Ovary (tissue), 9 donors: ENCODE measurements around the gene OR56A1. TPM values are rescaled to one million over a fixed set of nuclear protein-coding genes. Genes with fewer than 3 reads are reported as not detected.

Experiments
- DNase-seq, 5 donors: peaks; one replicate each; pipeline ENCODE4 v3.0.0-alpha.2; 2019 to 2020
- H3K27ac ChIP-seq, 2 donors: fragments of 200-600 bp; one replicate each; pipeline versions ENCODE4 v1.5.1 to v1.8.0; 2019 to 2022
- H3K27me3 ChIP-seq: fragments of 200-600 bp; one replicate; pipeline ENCODE4 v1.8.0; 2022
- H3K36me3 ChIP-seq: fragments of 200-600 bp; sonication (generic); one replicate; pipeline ENCODE4 v1.5.1; 2019
- H3K4me1 ChIP-seq: one replicate; pipeline ENCODE4 v1.8.1; 2013; ENCODE audit warnings: mild to moderate bottlenecking, moderate library complexity; ENCODE audit not compliant: insufficient read depth
- H3K4me3 ChIP-seq: fragments of 200-600 bp; sonication (generic); one replicate; pipeline ENCODE4 v1.5.1; 2017
- H3K9me3 ChIP-seq, 2 donors: fragments of 200-600 bp in 1 of 2; sonication (generic) in 1 of 2; one replicate each; pipeline versions ENCODE4 v1.5.1 to v1.8.1; 2013 to 2019; ENCODE audit warnings: mild to moderate bottlenecking in 1 of 2, moderate library complexity in 1 of 2
- CTCF ChIP-seq, 3 donors: fragments of 450-650 bp in 2 of 3; fragments of 200-600 bp in 1 of 3; IDR thresholded peaks; one replicate each; pipeline versions ENCODE4 v1.5.1 to v1.8.0; 2016 to 2022; ENCODE audit warnings: antibody characterized with exemption in 3 of 3, mild to moderate bottlenecking in 1 of 3
- EP300 ChIP-seq: sonication (generic); formaldehyde crosslinking; IDR thresholded peaks from one replicate; pipeline ENCODE4 v1.6.1; 2017; ENCODE audit warnings: antibody characterized with exemption
- POLR2A ChIP-seq: fragments of 450-650 bp; IDR thresholded peaks from one replicate; pipeline ENCODE4 v1.6.1; 2017; ENCODE audit warnings: antibody characterized with exemption, mild to moderate bottlenecking, moderate library complexity
- WGBS, 3 donors: extraction: QIAGEN DNeasy Blood & Tissue Kit in 1 of 3; methylation state at CpG; one replicate each; pipeline versions ENCODE4 v1.1.5 to v1.1.7; 2013 to 2017; 5-methylcytosine and 5-hydroxymethylcytosine counted together
- intact Hi-C, 4 donors: fragments of 100-400 bp; cut with DNase I; formaldehyde crosslinking; loops; one replicate each; pipeline versions ENCODE4 v1.11.0 to v1.15.1; 2022 to 2023
- polyA plus RNA-seq, 2 donors: library from polyadenylated mRNA; stranded (reverse); fragments of 200-250 nt in 1 of 2; fragments of 350-450 nt in 1 of 2; fragmentation: Illumina TruSeq in 1 of 2; extraction: RNeasy Lipid Tissue Mini Kit (QIAGEN cat#74804) in 1 of 2; gene quantifications; one replicate each; pipeline ENCODE4 v1.2.3, GENCODE V29; 2013 to 2014
- total RNA-seq, 7 donors: library from RNA; depleted of rRNA in 2 of 7; stranded (reverse); fragments of >200 nt in 2 of 7; fragmentation: NEBNext Ultra II Directional in 3 of 7; extraction: Animal tissue kit (Norgen Biotek cat#: 25700) in 3 of 7; gene quantifications; one replicate each; pipeline versions ENCODE4 v1.1.0 to v1.2.4, GENCODE V29; 2016 to 2023
- donor health status: DM: no; HTN: no; CAD: no; lungs with moderate emphysema.
- donor health status: DM: no; HTN: no; CAD: no.
- donor health status: Bipolar disorder and iron deficiency.
- donor health status: DM: yes; HTN: yes; CAD: no.
- donor health status: DM: no; HTN: no; CAD: no.
- donor health status: DM: yes; HTN: yes; CAD: no.

Gene OR56A1
- total and polyA plus RNA-seq, 9 donors = 0.02 TPM; not detected in 8

GRCh38 chr11:6052374-6052773, 21.8 kb upstream of the OR56A1 start:
- H3K9me3 ChIP-seq = no peaks in the 10 kb centered on the region
- H3K4me3 ChIP-seq = no peak overlapping the region
- no peak for DNase-seq
- WGBS, 3 donors = 68 to 80% (median 75%) methylated on average over 3 of the region's 3 CpGs
- TF ChIP-seq POLR2A (no peak), EP300 (no peak), CTCF (IDR thresholded peaks at IDR 0.05) (no peak)
- no peaks in the 10 kb centered on the region for H3K27me3 ChIP-seq
- no peak overlapping the region for H3K27ac ChIP-seq
- intact Hi-C loops = no loop called here
- no peaks in the 10 kb centered on the region for H3K4me1 ChIP-seq
- H3K36me3 ChIP-seq = no peaks in the 10 kb centered on the region

- intact Hi-C loops = no loop called here
- no peaks in the 10 kb centered on the region for H3K27me3 ChIP-seq
- DNase-seq = no peak
- H3K27ac ChIP-seq = no peak overlapping the region
- H3K4me3 ChIP-seq = no peak overlapping the region
- no peaks in the 10 kb centered on the region for H3K4me1 ChIP-seq
- TF ChIP-seq POLR2A (no peak), CTCF (IDR thresholded peaks at IDR 0.05) (no peak), EP300 (no peak)
- no peaks in the 10 kb centered on the region for H3K36me3 ChIP-seq
- WGBS, 3 donors = 34 to 51% (median 46%) methylated on average over 4 of the region's 4 CpGs
- H3K9me3 ChIP-seq = no peaks in the 10 kb centered on the region
Measured at GRCh38 chr11:6040874-6041273, 10.3 kb upstream of the OR56A1 start.

GRCh38 chr11:6027501-6027900, 3.1 kb downstream of the OR56A1 start:
- no peaks in the 10 kb centered on the region for H3K4me1 ChIP-seq
- DNase-seq = no peak
- H3K36me3 ChIP-seq = no peaks in the 10 kb centered on the region
- no peak for TF ChIP-seq EP300
- TF ChIP-seq POLR2A = no peak
- no peak for TF ChIP-seq CTCF (IDR thresholded peaks at IDR 0.05)
- WGBS, 3 donors = 85 to 95% (median 86%) methylated on average over 1 of the region's 1 CpG
- no peak overlapping the region for H3K4me3 ChIP-seq
- intact Hi-C loops = loop anchor here in 1 of 4 donors (10.0 kb wide), 2 partner anchors 337 to 417 kb away; partner anchors contain the start of gene HPX
- H3K27me3 ChIP-seq = no peaks in the 10 kb centered on the region
- H3K9me3 ChIP-seq = no peaks in the 10 kb centered on the region
- H3K27ac ChIP-seq = no peak overlapping the region

- Histone ChIP-seq H3K9me3 (no peaks in the 10 kb centered on the region), H3K4me1 (no peaks in the 10 kb centered on the region), H3K4me3 (no peak overlapping the region), H3K27ac (no peak overlapping the region), H3K27me3 (no peaks in the 10 kb centered on the region), H3K36me3 (no peaks in the 10 kb centered on the region)
- DNase-seq = no peak
- no peak for TF ChIP-seq EP300
- no peak for TF ChIP-seq CTCF (IDR thresholded peaks at IDR 0.05)
- TF ChIP-seq POLR2A = no peak
- intact Hi-C loops = loop anchor here in 1 of 4 donors (10.0 kb wide), 2 partner anchors 340 to 420 kb away; partner anchors contain the start of gene HPX
- WGBS, 3 donors = 50 to 71% (median 60%) methylated on average over 2 of the region's 2 CpGs
Measured at GRCh38 chr11:6025056-6025455, 5.5 kb downstream of the OR56A1 start.
